ENCODE measurements around the gene HACD4.

DNA sequence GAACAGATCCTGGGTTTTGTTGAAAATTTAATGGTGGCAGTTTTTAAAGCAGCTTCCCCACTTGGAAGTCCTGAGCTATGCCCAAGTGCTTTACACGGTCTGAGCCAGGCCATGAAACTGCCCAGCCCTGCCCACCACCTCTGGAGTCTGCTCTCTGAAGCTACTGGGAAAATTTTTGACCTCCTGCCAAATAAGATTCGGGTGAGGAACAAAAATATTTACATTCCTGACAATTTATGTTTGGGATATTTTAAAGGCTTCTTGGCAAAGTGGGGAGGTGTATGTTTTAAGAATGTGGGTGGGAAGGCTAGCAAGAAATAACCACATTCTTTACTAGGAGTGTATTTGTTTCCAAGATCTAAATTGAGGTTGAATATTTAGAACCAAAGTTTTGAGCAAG is 50.0 kb downstream of the HACD4 start:
- TF ChIP-seq, protein P1, sequence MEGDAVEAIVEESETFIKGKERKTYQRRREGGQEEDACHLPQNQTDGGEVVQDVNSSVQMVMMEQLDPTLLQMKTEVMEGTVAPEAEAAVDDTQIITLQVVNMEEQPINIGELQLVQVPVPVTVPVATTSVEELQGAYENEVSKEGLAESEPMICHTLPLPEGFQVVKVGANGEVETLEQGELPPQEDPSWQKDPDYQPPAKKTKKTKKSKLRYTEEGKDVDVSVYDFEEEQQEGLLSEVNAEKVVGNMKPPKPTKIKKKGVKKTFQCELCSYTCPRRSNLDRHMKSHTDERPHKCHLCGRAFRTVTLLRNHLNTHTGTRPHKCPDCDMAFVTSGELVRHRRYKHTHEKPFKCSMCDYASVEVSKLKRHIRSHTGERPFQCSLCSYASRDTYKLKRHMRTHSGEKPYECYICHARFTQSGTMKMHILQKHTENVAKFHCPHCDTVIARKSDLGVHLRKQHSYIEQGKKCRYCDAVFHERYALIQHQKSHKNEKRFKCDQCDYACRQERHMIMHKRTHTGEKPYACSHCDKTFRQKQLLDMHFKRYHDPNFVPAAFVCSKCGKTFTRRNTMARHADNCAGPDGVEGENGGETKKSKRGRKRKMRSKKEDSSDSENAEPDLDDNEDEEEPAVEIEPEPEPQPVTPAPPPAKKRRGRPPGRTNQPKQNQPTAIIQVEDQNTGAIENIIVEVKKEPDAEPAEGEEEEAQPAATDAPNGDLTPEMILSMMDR (IDR thresholded peaks at IDR 0.05): no peak
- TF ChIP-seq POLR2A (IDR thresholded peaks at IDR 0.05): no peak
